GM12873 (cell line): ENCODE results near the gene BRD9.

Source experiments
- CTCF ChIP-seq: IDR thresholded peaks from 2 replicates; pipeline ENCODE4 v1.5.1; 2012; ENCODE audit warnings: low read depth, mild to moderate bottlenecking, moderate library complexity, low read length, control low read depth; ENCODE audit not compliant: insufficient read depth; ENCODE audit errors: missing control alignments

Gene BRD9

GRCh38 chr5:859391-859790 is 33.2 kb downstream of the BRD9 start:
- TF ChIP-seq CTCF = no peak

GRCh38 chr5:858726-859125 is 33.9 kb downstream of the BRD9 start:
- no peak for TF ChIP-seq CTCF

GRCh38 chr5:856531-857425 is 35.8 kb downstream of the BRD9 start:
- no peak for TF ChIP-seq CTCF

GRCh38 chr5:855771-856530 is 36.6 kb downstream of the BRD9 start:
- no peak for TF ChIP-seq CTCF

DNA sequence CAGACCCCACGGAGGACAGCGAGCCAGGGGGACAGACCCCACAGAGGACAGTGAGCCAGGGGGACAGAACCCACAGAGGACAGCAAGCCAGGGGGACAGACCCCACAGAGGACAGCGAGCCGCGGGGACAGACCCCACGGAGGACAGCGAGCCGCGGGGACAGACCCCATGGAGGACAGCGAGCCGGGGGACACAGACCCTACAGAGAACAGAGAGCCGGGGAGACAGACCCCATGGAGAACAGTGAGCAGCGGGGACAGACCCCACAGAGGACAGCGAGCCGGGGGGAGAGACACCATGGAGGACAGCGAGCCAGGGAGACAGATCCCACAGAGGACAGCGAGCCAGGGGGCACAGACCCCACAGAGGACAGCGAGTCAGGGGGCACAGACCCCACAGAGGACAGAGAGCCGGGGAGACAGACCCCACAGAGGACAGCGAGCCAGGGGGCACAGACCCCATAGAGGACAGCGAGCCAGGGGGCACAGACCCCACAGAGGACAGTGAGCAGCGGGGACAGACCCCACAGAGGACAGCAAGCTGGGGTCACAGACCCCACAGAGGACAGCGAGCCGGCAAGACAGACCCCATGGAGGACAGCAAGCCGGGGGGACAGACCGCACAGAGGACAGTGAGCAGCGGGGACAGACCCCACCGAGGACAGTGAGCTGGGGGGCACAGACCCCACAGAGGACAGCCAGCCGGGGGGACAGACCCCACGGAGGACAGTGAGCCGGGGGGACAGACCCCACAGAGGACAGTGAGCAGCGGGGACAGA is 37.4 kb downstream of the BRD9 start:
- TF ChIP-seq CTCF = no peak

GRCh38 chr5:854217-854616 is 38.4 kb downstream of the BRD9 start:
- no peak for TF ChIP-seq CTCF
